ENCODE measurements around the gene NAA15.
"Not testable (repeated sequence)": the region's sequence is repeated elsewhere in the genome, so short reads cannot be mapped to it uniquely, and the experiment has no call there.

NAA15 gene

DNA sequence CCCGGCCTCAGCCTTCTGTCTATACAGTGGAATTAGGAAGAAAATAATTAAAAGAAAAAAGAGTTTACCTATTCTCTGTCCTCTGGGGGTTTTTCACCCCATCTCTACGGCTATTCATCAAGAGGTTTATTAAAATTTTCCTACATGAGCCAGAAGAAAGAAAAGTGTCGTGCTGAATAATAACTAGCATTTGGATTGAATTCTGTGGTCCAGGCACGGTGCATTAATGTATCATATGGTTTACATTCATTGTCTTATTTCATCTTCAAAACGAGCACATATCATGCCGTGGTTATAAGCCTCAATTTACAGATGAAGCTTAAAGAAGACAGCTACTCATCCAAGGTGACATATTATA, 5.4 kb upstream of the NAA15 start:
- FAIRE-seq (peak; percentile 21), DNase-seq (ENCODE audit: insufficient read length, low spot score) (no peak)

DNA sequence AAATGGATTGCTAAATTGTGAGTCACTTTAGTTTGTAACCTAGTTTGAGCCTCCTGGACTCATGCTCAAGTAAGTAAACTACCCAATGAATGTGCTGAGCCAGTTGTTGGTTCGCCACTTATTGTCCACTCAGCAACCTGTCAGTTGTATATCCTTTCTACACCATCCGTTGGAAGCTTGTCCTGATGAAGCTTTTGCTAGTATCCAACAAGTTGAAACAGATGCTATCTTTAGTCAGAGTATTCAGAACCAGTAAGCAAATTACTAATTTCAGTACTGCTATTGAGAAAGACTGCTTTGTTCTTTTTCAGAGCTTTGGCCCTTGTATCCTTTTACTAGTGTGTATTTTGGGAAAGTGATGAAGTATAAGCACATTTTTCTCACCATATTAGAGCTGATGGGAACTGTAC, 4.3 kb upstream of the NAA15 start:
- FAIRE-seq = no peak
- DNase-seq (ENCODE audit: insufficient read length, low spot score) = no peak

DNA sequence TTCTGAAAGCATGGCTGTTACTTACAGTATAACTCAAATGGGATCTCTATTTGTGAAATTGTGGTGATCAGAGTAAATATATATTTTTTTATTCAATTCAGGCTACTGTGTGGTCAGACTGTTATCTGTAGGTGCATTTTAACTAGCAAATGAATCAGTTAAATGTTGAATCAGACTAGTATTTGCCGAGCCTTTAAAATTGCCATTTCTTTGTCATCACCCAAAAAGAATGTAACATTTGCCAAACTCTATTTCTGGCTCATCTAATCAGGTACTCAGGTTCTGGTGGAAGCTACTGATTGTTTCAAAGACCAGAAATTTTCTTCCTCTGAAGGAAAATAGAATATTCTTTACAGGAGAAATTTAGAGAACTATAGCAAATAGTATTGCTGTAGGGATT, 1.8 kb upstream of the NAA15 start:
- DNase-seq (ENCODE audit: insufficient read length, low spot score) = no peak
- no peak for FAIRE-seq

DNA sequence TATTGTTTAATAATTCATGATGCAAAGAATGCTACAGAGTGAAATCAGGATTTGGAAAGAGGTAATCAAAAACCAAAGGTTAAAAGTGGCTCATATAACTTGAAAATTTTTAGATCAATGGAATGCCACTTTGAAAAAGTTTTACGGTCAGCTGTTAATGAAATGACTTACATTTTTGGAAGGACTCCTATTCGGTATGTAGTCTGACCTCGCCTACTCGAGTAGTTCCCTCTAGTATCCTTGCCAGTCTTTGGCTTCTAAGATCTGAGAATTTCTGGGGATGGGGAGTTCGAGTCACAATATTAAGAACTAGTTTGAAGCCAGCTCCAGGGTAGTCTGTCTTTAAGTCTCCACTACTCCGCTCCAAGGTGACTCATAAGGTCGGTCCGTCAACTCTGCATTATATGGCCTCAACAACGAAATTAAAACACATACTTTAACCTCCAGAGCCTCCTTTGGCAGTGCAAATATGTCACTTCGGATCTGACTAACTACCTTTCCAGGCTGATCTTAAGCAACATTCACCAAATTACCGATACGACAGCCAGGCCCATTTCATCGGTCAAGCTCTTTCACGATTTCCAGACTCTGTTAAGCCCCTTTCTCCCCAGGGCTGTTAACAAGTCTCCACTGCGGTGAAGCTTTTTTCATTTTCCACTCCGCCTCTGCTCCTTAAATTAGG, 733 bp upstream of the NAA15 start:
- DNase-seq (ENCODE audit: insufficient read length, low spot score) = no peak
- peak; percentile 66 for FAIRE-seq

DNA sequence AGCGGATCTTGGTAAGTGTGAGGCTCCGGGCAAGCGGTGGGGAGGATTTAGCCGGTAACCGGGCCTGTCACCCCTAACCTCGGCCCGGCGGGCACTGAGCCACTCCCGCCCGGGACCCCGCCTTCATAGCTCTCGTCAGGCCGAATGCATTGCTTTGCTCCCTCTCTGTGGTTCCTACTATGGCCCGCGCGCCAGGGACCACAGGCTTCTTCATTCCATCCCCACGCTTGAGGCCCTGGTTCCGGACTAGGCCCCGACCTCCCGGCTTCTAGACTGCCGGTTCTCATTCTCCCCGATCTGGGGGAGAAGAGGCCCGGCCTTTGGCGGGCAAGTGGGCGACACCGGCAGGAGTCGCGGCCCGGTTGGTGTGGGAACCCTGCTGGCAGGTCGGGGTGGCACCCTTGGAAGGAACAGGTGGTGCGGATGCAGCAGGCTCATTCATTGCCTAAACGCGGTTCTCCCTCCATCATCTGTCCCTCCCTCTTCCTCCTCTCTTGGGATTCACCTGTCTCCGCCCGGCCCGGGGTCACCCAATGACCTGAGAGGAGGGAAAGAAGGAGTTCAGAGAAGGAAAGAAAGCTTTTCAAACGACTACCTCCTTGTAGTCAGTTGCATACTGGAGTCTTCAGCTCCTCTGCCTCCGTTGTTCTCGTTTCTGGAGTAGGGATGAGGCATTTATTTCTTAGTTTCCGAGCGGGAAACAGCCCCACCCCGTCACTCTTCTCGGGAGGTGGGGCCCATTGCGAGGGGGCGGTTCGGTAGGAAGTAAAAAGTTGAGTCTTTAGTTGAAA, 711 bp downstream of the NAA15 start, which contains the start of gene NDUFC1:
Gene NDUFC1 (minus strand): TSS at position 657 of the 791 bp plus-strand sequence. CDS start 6,679 bp downstream, outside the sequence.
- DNase-seq (ENCODE audit: insufficient read length, low spot score) (no peak), FAIRE-seq (peak; percentile 56)

- no peak for FAIRE-seq
- no peak for DNase-seq (ENCODE audit: insufficient read length, low spot score)
Observed at GRCh38 chr4:139304920-139305319, 3.6 kb downstream of the NAA15 start.

DNA sequence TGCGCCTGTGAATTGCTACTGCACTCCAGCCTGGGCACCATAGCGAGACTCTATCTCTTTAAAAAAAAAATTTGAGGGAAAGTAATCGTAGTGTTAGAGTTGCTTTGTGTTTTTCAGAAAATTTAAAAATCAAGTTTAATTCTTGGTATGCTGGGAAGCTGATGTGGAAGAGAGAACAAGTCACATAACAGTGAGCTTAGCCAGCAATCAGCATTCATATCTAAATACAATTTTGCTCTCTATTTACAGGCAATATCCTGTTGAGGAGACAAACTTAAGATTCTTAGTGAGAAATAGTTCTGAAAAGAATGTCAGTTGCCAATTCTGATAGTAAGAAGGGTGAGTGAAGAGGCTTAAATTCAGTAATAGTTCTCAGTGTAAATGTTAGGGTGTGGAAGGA, 10.6 kb downstream of the NAA15 start:
- no peak for FAIRE-seq
- DNase-seq (ENCODE audit: insufficient read length, low spot score) = no peak

DNA sequence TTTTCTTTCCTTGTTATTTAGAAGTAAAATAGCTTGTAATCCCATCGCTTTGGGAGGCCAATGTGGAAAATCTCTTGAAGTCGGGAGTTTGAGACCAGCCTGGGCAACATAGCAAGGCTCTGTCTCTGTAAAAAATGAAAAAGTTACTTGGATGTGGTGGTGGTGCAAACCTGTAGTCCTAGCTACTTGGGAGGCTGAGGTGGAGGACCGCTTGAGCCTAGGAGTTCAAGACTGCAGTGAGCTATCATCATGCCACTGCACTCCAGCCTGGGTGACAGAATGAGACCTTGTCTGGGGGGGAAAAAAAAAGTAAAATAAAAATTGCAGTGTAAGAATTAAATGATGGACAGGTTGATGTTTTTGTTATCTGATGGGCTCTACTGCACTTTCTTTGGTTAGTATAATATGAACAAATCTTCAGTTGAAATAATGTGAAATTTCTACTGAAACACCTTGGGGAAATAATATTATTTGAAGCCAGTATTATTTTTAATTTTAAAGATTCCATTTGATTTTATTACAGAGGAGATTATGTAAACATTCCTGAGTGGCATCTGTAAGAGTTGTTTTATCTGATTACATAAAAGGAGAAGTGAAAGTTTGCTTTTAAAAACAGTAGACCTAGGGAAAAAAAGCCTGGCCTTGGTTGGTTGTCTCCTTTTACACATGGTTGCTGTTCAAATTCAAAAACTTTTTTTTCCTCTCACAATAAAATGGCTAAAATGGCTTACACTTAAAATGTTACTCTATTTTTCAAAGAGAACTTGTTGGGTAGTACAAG, 11.4 kb downstream of the NAA15 start:
- no peak for DNase-seq (ENCODE audit: insufficient read length, low spot score)
- peak; percentile 68 for FAIRE-seq

DNA sequence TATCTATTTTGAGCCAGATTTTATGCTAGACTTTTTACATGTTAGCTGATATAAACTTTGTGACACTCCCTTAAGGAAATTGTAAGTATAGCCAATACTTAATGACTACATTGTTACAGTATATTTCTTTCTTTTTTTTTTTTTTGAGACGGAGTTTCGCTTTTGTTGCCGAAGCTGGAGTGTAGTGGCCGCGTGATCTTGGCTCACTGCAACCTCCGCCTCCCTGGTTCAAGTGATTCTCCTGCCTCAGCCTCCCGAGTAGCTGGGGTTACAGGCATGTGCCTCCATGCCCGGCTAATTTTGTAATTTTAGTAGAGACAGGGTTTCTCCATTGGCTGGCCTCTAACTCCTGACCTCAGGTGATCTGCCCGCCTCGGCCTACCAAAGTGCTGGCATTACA, 12.1 kb downstream of the NAA15 start:
- DNase-seq (ENCODE audit: insufficient read length, low spot score); FAIRE-seq: not testable (repeated sequence)

- DNase-seq (ENCODE audit: insufficient read length, low spot score) (no peak), FAIRE-seq (peak; percentile 35)
Observed at GRCh38 chr4:139314047-139314800, 12.9 kb downstream of the NAA15 start.

DNA sequence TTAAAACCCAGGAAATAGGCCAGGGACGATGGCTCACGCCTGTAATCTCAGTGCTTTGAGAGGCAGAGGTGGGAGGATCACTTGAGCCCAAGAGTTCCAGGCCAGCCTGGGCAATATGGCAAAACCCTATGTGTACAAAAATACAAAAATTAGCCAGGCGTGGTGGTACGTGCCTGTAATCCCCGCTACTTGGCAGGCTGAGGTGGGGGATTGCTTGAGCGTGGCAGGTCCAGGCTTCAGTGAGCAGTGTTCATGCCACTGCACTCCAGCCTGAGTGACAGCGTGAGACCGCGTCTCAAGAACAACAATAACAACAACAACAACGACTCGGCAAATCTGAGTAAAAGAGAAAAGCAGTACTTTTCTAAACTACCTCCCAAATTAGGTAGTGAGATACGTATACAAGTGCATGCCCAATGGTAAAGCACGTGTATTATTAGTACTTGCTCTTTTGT, 13.9 kb downstream of the NAA15 start:
- FAIRE-seq (peak; percentile 84), DNase-seq (ENCODE audit: insufficient read length, low spot score) (no peak)

DNA sequence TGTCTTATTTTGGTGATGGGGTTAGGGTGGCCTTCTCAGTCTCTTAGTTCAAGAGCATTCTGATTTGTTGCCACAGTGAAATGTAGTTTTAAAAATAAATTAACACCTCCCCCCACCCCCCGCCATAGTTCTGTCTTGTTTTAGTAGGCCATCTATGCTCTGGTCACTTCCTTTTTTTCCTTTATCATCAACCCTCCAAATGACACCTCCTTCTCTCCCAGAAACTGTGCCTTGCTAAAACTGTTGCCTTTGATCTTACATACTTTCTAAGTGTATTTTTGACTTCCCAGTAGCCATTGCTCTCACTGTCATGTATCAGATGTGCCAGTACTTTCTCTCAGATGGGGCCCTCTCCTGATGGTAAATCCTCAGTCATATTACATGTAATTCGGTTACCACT, 15.4 kb downstream of the NAA15 start:
- FAIRE-seq (peak; percentile 4), DNase-seq (ENCODE audit: insufficient read length, low spot score) (no peak)

DNA sequence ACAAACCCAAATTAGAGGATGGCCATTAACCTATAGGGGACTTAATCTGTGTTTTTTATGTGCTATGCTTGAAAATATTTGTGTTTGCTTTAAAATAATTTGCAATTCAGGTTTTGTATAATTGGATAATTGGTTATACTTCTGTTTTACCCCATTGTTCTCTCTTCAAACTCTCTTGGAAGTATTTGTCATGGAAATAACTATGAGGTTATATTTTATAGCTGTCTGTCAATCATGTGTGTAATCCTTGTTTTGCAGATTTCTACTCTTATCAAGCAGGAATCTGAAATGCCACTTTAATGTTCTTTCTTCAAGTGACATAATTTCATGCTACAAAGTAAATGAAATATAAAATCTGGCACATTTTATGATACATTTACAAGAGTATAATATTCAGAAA, 16.3 kb downstream of the NAA15 start:
- DNase-seq (ENCODE audit: insufficient read length, low spot score) = no peak
- no peak for FAIRE-seq

- FAIRE-seq (no peak), DNase-seq (ENCODE audit: insufficient read length, low spot score) (no peak)
Observed at GRCh38 chr4:139319571-139319970, 18.3 kb downstream of the NAA15 start.

DNA sequence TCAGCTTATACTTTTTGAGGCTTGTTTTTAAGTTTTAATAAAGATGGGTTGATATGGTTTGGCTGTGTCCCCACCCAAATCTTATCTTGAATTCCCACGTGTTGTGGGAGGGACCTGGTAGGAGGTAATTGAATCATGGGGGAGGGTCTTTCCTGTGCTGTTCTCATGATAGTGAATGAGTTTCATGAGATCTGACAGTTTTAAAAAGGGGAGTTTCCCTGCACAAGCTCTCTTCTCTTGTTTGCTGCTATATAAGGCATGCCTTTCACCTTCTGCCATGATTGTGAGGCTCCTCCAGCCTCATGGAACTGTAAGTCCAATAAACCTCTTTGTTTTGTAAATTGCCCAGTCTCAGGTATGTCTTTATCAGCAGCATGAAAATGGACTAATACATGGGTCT, 20.8 kb downstream of the NAA15 start:
- DNase-seq (ENCODE audit: insufficient read length, low spot score); FAIRE-seq: not testable (repeated sequence)

DNA sequence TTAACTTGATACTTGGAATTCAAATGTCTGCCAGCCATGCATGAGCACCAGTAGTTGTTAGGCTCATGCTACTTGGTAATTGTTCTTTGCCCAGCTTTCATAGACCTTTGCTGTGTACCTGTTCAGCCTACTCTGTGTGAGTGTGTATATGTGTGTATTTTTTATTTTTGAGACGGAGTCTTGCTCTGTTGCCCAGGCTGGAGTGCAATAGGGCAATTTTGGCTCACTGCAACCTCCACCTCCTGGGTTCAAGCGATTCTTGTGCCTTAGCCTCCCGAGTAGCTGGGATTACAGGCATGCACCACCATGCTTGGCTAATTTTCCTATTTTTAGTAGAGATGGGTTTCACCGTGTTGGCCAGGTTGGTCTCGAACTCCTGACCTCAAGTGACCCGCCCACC, 21.2 kb downstream of the NAA15 start:
- not testable (repeated sequence) for DNase-seq (ENCODE audit: insufficient read length, low spot score); FAIRE-seq

DNA sequence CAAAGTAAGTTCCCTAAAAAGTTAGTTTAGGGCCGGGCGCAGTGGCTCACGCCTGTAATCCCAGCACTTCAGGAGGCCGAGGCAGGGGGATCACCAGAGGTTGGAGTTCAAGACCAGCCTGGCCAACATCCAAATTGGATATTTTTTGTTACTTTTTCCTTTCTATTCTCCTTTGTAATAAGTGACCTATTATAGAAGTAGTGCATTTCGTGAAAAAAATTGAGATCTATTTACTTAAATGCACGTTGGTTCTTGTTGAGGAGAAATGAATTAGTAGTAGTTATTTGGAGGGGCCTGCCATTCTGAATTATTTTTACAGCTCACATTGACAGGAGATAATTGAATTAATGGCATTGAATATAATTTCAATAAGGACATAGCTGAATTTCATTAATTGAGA, 23.3 kb downstream of the NAA15 start:
- DNase-seq (ENCODE audit: insufficient read length, low spot score) = no peak
- no peak for FAIRE-seq

DNA sequence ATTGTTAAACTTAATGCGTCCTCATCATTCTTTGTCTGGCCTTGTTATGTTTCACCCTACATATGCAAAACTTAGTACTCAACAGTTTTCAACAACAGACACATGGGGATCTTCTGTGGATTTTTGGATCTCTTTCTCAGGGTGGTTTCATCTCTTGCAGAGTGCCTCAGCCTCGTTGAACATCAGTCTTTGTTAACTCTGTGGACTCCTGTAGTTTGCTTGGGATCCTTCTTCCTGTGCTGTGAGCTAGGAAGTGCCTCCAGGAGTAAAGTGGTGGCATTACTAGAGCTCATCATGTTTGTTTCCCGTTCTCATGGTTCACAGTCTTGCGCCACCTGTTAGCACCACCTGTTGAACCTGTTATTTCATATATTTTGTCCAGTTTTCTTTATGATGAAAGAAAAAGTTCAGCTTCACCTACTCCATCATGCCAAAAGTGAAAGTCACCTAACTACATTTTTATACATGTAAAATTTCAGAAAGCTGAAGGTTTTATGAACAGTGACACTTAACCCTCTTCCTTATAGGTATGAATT, 28.4 kb downstream of the NAA15 start:
- DNase-seq (ENCODE audit: insufficient read length, low spot score) = no peak

GRCh38 chr4:139330283-139330682, 29.0 kb downstream of the NAA15 start:
- FAIRE-seq (no peak), DNase-seq (ENCODE audit: insufficient read length, low spot score) (no peak)

More for the DNA sequence above, 28.4 kb downstream of the NAA15 start:
- FAIRE-seq = peak; percentile 59

GRCh38 chr4:139331185-139331584, 29.9 kb downstream of the NAA15 start:
- FAIRE-seq (peak; percentile 44), DNase-seq (ENCODE audit: insufficient read length, low spot score) (no peak)

Measured in GM19239 (cell line).